K562 (cell line): ENCODE measurements around the gene RNF44. TPM values are rescaled to one million over a fixed set of nuclear protein-coding genes. Genes with fewer than 3 reads are reported as not detected.
A peak's percentile ranks its signal among the peaks of the same experiment; 100 is the strongest.

Source experiments
- ATAC-seq: fragments of 200-7000 bp; cut with Tn5 transposase; 3 replicates; pipeline ENCODE4 v1.9.1; 2020; ENCODE audit warnings: moderate library complexity
- BruUV-seq: library from RNA; stranded (reverse); fragments of 400-500 nt; replicated peaks from 2 replicates; lab custom pipeline; 2021; lab: Mats Ljungman, UMichigan
- CTCF ChIA-PET: fragments of 300-600 bp; formaldehyde crosslinking; extraction: SDS; loops from one replicate; lab custom pipeline; 2021; ENCODE audit warnings: low intra/inter-chr PET ratio; lab: Yijun Ruan, JAX
- POLR2A ChIA-PET: fragments of 300-600, 350-650 bp; sonication (Branson Sonifier 250); formaldehyde crosslinking; extraction: SDS; loops from one replicate; lab custom pipeline; 2021; ENCODE audit warnings: antibody characterized with exemption, inconsistent platforms; lab: Yijun Ruan, JAX
- DNase-seq, 4 experiments: peaks; one replicate each; pipeline versions ENCODE4 v3.0.0 to v3.0.0-alpha.2; 2011 to 2018; ENCODE audit warnings: low spot score in 3 of 4, mixed read lengths in 3 of 4; ENCODE audit errors: extremely low read depth in 1 of 4
- FAIRE-seq: peaks from 2 replicates; lab custom pipeline; 2011; peaks lifted over from hg19 to GRCh38; lab: Jason Lieb, UNC
- H2AFZ ChIP-seq: 2 replicates; pipeline ENCODE4 v1.6.0; 2011; ENCODE audit warnings: low read depth, low read length, control low read depth, inconsistent platforms
- H3K27ac ChIP-seq: fragments of 200-600 bp; 3 replicates; pipeline ENCODE4 v1.8.0; 2011; ENCODE audit warnings: low read depth, mild to moderate bottlenecking, control low read depth, inconsistent platforms, low read length, moderate library complexity, mixed read lengths; ENCODE audit errors: extremely low read depth
- H3K27me3 ChIP-seq, 2 experiments: fragments of 300-600 bp in 1 of 2; 2 replicates in 1 of 2; 3 replicates in 1 of 2; pipeline versions ENCODE4 v1.6.0 to v1.8.0; 2011; ENCODE audit warnings: inconsistent platforms in 2 of 2, low read length in 2 of 2, mild to moderate bottlenecking in 1 of 2, mixed read lengths in 1 of 2, moderate library complexity in 1 of 2; ENCODE audit not compliant: control insufficient read depth in 2 of 2, insufficient read depth in 2 of 2
- H3K36me3 ChIP-seq: fragments of 300-600 bp; 3 replicates; pipeline ENCODE4 v1.8.0; 2011; ENCODE audit warnings: mild to moderate bottlenecking, low read length, inconsistent platforms; ENCODE audit not compliant: control insufficient read depth, insufficient read depth
- H3K4me1 ChIP-seq, 2 experiments: fragments of 200-600 bp in 1 of 2; replicated peaks in 1 of 2; 2 replicates in 1 of 2; 3 replicates in 1 of 2; pipeline versions ENCODE4 v1.5.1 to v1.8.0; 2011; ENCODE audit warnings: inconsistent platforms in 2 of 2, low read length in 2 of 2, mild to moderate bottlenecking in 1 of 2, mixed read lengths in 1 of 2, moderate library complexity in 1 of 2; ENCODE audit not compliant: control insufficient read depth in 2 of 2, insufficient read depth in 2 of 2
- H3K4me2 ChIP-seq: 2 replicates; pipeline ENCODE4 v1.6.1; 2011; ENCODE audit warnings: low read length, control low read depth, inconsistent platforms, mixed read lengths; ENCODE audit not compliant: insufficient read depth
- H3K4me3 ChIP-seq: fragments of 200-600 bp; sonication (generic), shearing (Covaris generic); 2 replicates; pipeline ENCODE4 v1.5.1; 2016; ENCODE audit warnings: control low read depth, inconsistent platforms
- H3K79me2 ChIP-seq: fragments of 200-600 bp; 3 replicates; pipeline ENCODE4 v1.8.0; 2011; ENCODE audit warnings: low read length, inconsistent platforms; ENCODE audit not compliant: control insufficient read depth, insufficient read depth
- H3K9ac ChIP-seq, 2 experiments: 2 replicates each; pipeline versions ENCODE4 v1.6.0 to v1.6.1; 2011; ENCODE audit warnings: low read depth in 2 of 2, low read length in 2 of 2, control low read depth in 1 of 2, inconsistent platforms in 1 of 2, mild to moderate bottlenecking in 1 of 2, mixed read lengths in 1 of 2; ENCODE audit not compliant: insufficient read depth in 1 of 2
- H3K9me1 ChIP-seq: one replicate; pipeline ENCODE4 v1.6.0; 2011; ENCODE audit warnings: inconsistent platforms, mild to moderate bottlenecking, low read length, moderate library complexity; ENCODE audit not compliant: control insufficient read depth, insufficient read depth
- H3K9me3 ChIP-seq: replicated peaks from 2 replicates; pipeline ENCODE4 v1.5.1; 2011; ENCODE audit warnings: low read depth, low read length, inconsistent platforms; ENCODE audit not compliant: control insufficient read depth, insufficient read depth
- H4K20me1 ChIP-seq: replicated peaks from 2 replicates; pipeline ENCODE4 v1.6.1; 2011; ENCODE audit warnings: low read length, inconsistent platforms, mixed read lengths; ENCODE audit not compliant: control insufficient read depth, insufficient read depth
- ATF7 ChIP-seq: fragments of 450-650 bp; IDR thresholded peaks from 2 replicates; pipeline ENCODE4 v1.7.1; 2014; ENCODE audit warnings: mild to moderate bottlenecking, moderate library complexity
- BRD9 ChIP-seq: fragments of 450-650 bp; IDR thresholded peaks from 2 replicates; pipeline ENCODE4 v1.6.1; 2018; ENCODE audit warnings: low read depth; ENCODE audit not compliant: partially characterized antibody
- CBFA2T2 ChIP-seq: fragments of 450-650 bp; conservative IDR thresholded peaks from 2 replicates; pipeline ENCODE4 v1.6.1; 2017; ENCODE audit warnings: mild to moderate bottlenecking
- CBFB ChIP-seq: sonication (generic); formaldehyde crosslinking; IDR thresholded peaks from 2 replicates; pipeline ENCODE4 v1.4.0; 2020; ENCODE audit warnings: mild to moderate bottlenecking, missing genetic modification reagents
- CREM ChIP-seq: IDR thresholded peaks from 2 replicates; pipeline ENCODE4 v1.6.1; 2014; ENCODE audit warnings: antibody characterized with exemption, low read depth
- E2F1 ChIP-seq: sonication (generic); formaldehyde crosslinking; IDR thresholded peaks from 2 replicates; pipeline ENCODE4 v1.8.1; 2023; ENCODE audit warnings: mild to moderate bottlenecking, missing genetic modification reagents, moderate library complexity
- HDAC2 ChIP-seq: fragments of 450-650 bp; IDR thresholded peaks from 2 replicates; pipeline ENCODE4 v1.6.1; 2016; ENCODE audit warnings: mild to moderate bottlenecking
- HMGN3 ChIP-seq: IDR thresholded peaks from 2 replicates; pipeline ENCODE4 v1.6.1; 2011; ENCODE audit warnings: borderline replicate concordance, low read depth, mild to moderate bottlenecking, mixed read lengths, low read length; ENCODE audit not compliant: insufficient read length; ENCODE audit errors: extremely low read depth
- L3MBTL2 ChIP-seq: fragments of 450-650 bp; IDR thresholded peaks from 2 replicates; pipeline ENCODE4 v1.6.1; 2016; ENCODE audit warnings: mild to moderate bottlenecking, moderate library complexity
- MYC ChIP-seq, 2 experiments: fragments of 250-450 bp in 1 of 2; sonication (Bioruptor Pico) in 1 of 2; IDR thresholded peaks; 2 replicates each; pipeline versions ENCODE4 v1.5.1 to v1.6.1; 2012 to 2021; ENCODE audit warnings: low read depth in 2 of 2, borderline replicate concordance in 1 of 2, improper control_type of control experiment in 1 of 2, low read length in 1 of 2, mild to moderate bottlenecking in 1 of 2, moderate library complexity in 1 of 2
- PHF8 ChIP-seq: fragments of 200-600 bp; sonication (generic); IDR thresholded peaks from 2 replicates; pipeline ENCODE4 v1.6.1; 2012; ENCODE audit warnings: mixed run types, mild to moderate bottlenecking, inconsistent platforms, low read length, moderate library complexity, borderline replicate concordance
- POLR2AphosphoS2 ChIP-seq: IDR thresholded peaks from 2 replicates; pipeline ENCODE4 v1.6.1; 2012; ENCODE audit warnings: low read length, improper control_type of control experiment
- SUPT5H ChIP-seq: fragments of 450-650 bp; IDR thresholded peaks from 2 replicates; pipeline ENCODE4 v1.6.1; 2016
- THRB ChIP-seq: fragments of 450-650 bp; formaldehyde crosslinking; conservative IDR thresholded peaks from 2 replicates; pipeline ENCODE4 v1.4.0; 2022; ENCODE audit warnings: mild to moderate bottlenecking, missing genetic modification characterization
- YY1 ChIP-seq, 3 experiments: IDR thresholded peaks; 2 replicates each; pipeline ENCODE4 v1.6.1; 2011; ENCODE audit warnings: low read length in 2 of 3, mild to moderate bottlenecking in 2 of 3, moderate library complexity in 2 of 3, borderline replicate concordance in 1 of 3, control low read depth in 1 of 3, low read depth in 1 of 3; ENCODE audit not compliant: insufficient read depth in 3 of 3, insufficient replicate concordance in 2 of 3, control insufficient read depth in 1 of 3, insufficient read length in 1 of 3; ENCODE audit errors: extremely low read depth in 1 of 3
- ZBTB2 ChIP-seq: fragments of 450-650 bp; IDR thresholded peaks from 2 replicates; pipeline ENCODE4 v1.6.1; 2016; ENCODE audit warnings: antibody characterized with exemption
- ZNF316 ChIP-seq: fragments of 450-650 bp; IDR thresholded peaks from 2 replicates; pipeline ENCODE4 v1.6.1; 2016
- WGBS: fragments of 100-300 bp; shearing (Covaris generic); methylation state at CpG from one replicate; pipeline ENCODE4 v1.1.6; 2016; ENCODE audit warnings: low coverage, mixed read lengths; ENCODE audit not compliant: insufficient coverage; ENCODE audit errors: missing lambda C conversion rate; 5-methylcytosine and 5-hydroxymethylcytosine counted together
- in situ Hi-C: fragments of 300-500 bp; cut with MboI; formaldehyde crosslinking; loops from 4 replicates; pipeline ENCODE4 v1.15.0; 2018; ENCODE audit warnings: inconsistent platforms, mixed read lengths
- intact Hi-C: fragments of 100-400 bp; cut with micrococcal nuclease; formaldehyde crosslinking; loops from 2 replicates; pipeline ENCODE4 v1.14.2; 2022
- polyA plus RNA-seq, 8 experiments: library from polyadenylated mRNA; depleted of rRNA in 4 of 8; stranded (reverse) in 5 of 8; unstranded in 3 of 8; fragments of >200 nt; fragmentation: Nextera tagmentation in 2 of 8; fragmentation: Illumina TruSeq in 1 of 8; extraction: Ambion mirVana in 2 of 8; extraction: Trizol in 1 of 8; gene quantifications; 2 replicates each; pipeline versions ENCODE4 v1.2.1 to v1.2.3, GENCODE V29; 2011 to 2014; ENCODE audit warnings: inconsistent platforms in 1 of 8, missing spikeins in 1 of 8
- total RNA-seq, 7 experiments: library from RNA; depleted of rRNA in 6 of 7; stranded (reverse); fragments of >200 nt in 6 of 7; fragmentation: Illumina TruSeq in 2 of 7; extraction: Trizol in 2 of 7; gene quantifications; 2 replicates each; pipeline versions ENCODE4 v1.2.1 to v1.2.3, GENCODE V29; 2011 to 2021; ENCODE audit warnings: low replicate concordance in 1 of 7

RNF44 gene
- total and polyA plus RNA-seq, 9 of the 15 experiments (the other 6 are each of a cell fraction or from before 2014, with no cell fraction given), result 1.6 to 82.6 (median 7.4) TPM

GRCh38 chr5:176543428-176544182 is 6.4 kb upstream of the RNF44 start:
- ChIA-PET POLR2A (interaction anchor here (0.6 to 1.3 kb wide), 7 partner anchors 8 to 128 kb away, joined by 3 to 7 read pairs (median 4); partner anchors contain the start of gene CLTB), CTCF (interaction anchor here (0.6 to 2.1 kb wide), 3 partner anchors 96 to 224 kb away, joined by 3 to 7 read pairs (median 5); partner anchors contain the start of gene CLTB)
- TSS peak; percentile 81 for BruUV-seq
- WGBS, result under 1% methylated on average over 46 of the region's 63 CpGs
- FAIRE-seq (peak; percentile 76), DNase-seq (peak; percentile 77 to 89 (median 80)), ATAC-seq (peak; percentile 78)
- H4K20me1 ChIP-seq, result no peaks in the 10 kb centered on the region
- no peaks in the 10 kb centered on the region for H3K9me3 ChIP-seq
- H3K4me1 ChIP-seq, result peaks cover 36 to 45% of the 10 kb centered on the region in 2 experiments
- H3K27ac ChIP-seq, result peak overlapping the region; percentile 94
- H3K79me2 ChIP-seq, result peaks cover 23% of the 10 kb centered on the region
- peak overlapping the region; percentile 94 for H3K4me2 ChIP-seq
- no peaks in the 10 kb centered on the region; the same call in 2 of the 3 replicates for H3K36me3 ChIP-seq
- H2AFZ ChIP-seq, result peak overlapping the region; percentile 97
- peak overlapping the region; percentile 84 to 94 for H3K9ac ChIP-seq
- peak overlapping the region; percentile 51 for H3K4me3 ChIP-seq
- intact Hi-C loops, result loop anchor here (2.0 kb wide), 1 partner anchor 127 kb away; the partner anchor contains the start of gene CLTB
- in situ Hi-C loops, result no loop called here
- H3K27me3 ChIP-seq, result no peaks in the 10 kb centered on the region
- no peaks in the 10 kb centered on the region for H3K9me1 ChIP-seq
- TF ChIP-seq BRD9 (no peak), L3MBTL2 (peak; percentile 34), POLR2AphosphoS2 (no peak), HDAC2 (0 out of 2 replicates have a peak, but pooled peaks have one; percentile 24), MYC (IDR thresholded peaks at IDR 0.05; ENCODE audit: low read depth, low read length) (peak; percentile 31; the same call in 1 of the 2 replicates), MYC (CRISPR knock-in tag; IDR thresholded peaks at IDR 0.05; ENCODE audit: borderline replicate concordance, low read depth) (no peak), THRB (no peak), SUPT5H (peak; percentile 69), ZNF316 (no peak), HMGN3 (peak; percentile 6), ATF7 (0 out of 2 replicates have a peak, but pooled peaks have one; percentile 28), YY1 (IDR thresholded peaks at IDR 0.05; ENCODE audit: borderline replicate concordance in 1 of 3, control insufficient read depth in 1 of 3, extremely low read depth in 1 of 3, insufficient read depth in 3 of 3, insufficient read length in 1 of 3, insufficient replicate concordance in 2 of 3, low read depth in 1 of 3, low read length in 2 of 3) (peak in 2 of 3 experiments; percentile 26 to 52), CREM (peak; percentile 79), CBFA2T2 (no peak), E2F1 (CRISPR knock-in tag) (peak; percentile 67; the same call in 1 of the 2 replicates), CBFB (CRISPR knock-in tag) (0 out of 2 replicates have a peak, but pooled peaks have one; percentile 19), ZBTB2 (peak; percentile 58; the same call in 1 of the 2 replicates), PHF8 (peak; percentile 64; the same call in 1 of the 2 replicates)
